ENCODE data around the gene NUTF2.
A peak's percentile ranks its signal among the peaks of the same experiment; 100 is the strongest.
"Not testable (repeated sequence)": the region's sequence is repeated elsewhere in the genome, so short reads cannot be mapped to it uniquely, and the experiment has no call there.

Gene NUTF2

GRCh38 chr16:67846320-67847063 lies at the start of gene NUTF2:
Gene NUTF2, plus strand, starts transcription at chr16:67846933. Its CDS starts 18,198 bp downstream, at chr16:67865131.
- DNase-seq: peak; percentile 91

GRCh38 chr16:67800338-67800926 lies 46.3 kb upstream of the NUTF2 start:
- no peak for DNase-seq

DNA sequence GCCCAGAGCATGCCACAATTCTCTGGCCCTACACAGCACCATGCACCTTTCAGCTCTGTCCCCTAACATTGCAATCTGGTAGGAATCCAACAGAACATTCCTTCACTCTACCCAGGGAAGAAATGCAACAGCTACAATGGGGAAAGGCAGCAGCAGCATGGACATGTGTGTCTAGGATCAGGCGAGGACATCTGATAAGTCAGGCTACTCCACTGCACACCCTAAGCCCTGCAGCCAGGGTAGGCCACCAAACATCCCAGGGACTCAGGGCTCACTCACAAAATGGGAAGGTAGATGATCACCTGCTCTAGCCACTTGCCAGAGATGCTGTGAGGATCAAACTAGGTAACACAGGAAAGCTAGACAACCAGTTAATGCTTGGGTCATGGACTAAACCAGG lies 45.5 kb upstream of the NUTF2 start:
- no peak for DNase-seq

- DNase-seq: no peak
Measured at GRCh38 chr16:67801883-67802282, 44.9 kb upstream of the NUTF2 start.

DNA sequence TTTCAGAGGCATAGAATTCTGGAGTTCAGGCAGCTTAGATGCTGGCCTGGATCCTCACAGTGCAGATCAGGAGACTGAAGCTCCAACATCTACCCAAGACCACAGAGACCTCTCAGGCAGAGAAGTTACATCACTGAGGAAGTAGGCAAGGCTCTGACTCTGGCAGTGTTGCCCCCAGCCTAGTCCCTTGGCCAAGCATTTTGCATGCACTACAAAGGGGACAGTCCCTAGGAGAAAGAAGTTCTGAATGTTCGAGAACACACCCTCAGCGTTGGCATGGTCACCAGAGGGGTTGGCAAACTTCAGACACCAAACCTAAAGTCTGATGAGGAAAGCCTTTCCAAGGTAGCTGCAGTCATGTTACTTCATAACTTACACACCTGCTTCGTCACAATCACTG lies 42.8 kb upstream of the NUTF2 start:
- no peak for DNase-seq

GRCh38 chr16:67804853-67805542 lies 41.7 kb upstream of the NUTF2 start:
- DNase-seq: no peak

GRCh38 chr16:67805718-67806427 lies 40.9 kb upstream of the NUTF2 start:
- DNase-seq: no peak

GRCh38 chr16:67806428-67807147 lies 40.1 kb upstream of the NUTF2 start, which contains the start of the genes RANBP10 and TSNAXIP1:
Gene RANBP10, minus strand, starts transcription at chr16:67806560. Its CDS starts 24 bp downstream, at chr16:67806536.
Gene TSNAXIP1, plus strand, starts transcription at chr16:67806889. Its CDS starts 261 bp downstream, at chr16:67807150.
- peak; percentile 97 for DNase-seq

DNA sequence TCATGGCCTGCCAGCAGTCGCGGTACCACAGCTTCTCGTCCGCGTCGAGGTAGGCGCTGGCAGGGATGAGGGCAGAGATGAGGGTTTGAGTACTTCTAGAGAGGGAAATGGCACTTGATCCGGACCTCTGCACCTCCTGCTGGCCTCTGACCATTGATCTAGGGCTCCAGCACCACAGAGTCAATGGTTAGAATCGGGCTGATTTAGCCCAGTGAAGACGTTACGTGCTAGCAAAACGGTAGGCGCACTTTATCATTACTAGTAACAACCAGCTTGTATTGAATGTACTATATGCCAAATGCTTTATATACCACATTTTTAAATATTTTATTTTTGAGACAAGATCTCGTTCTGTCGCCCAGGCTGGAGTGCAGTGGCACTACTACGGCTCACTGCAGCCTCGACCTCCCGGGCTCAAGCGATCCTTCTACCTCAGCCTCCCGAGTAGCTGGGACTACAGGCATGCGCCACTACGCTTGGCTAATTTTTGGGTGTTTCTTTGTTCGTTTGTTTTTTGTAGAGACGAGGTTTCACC lies 39.5 kb upstream of the NUTF2 start:
- no peak for DNase-seq

DNA sequence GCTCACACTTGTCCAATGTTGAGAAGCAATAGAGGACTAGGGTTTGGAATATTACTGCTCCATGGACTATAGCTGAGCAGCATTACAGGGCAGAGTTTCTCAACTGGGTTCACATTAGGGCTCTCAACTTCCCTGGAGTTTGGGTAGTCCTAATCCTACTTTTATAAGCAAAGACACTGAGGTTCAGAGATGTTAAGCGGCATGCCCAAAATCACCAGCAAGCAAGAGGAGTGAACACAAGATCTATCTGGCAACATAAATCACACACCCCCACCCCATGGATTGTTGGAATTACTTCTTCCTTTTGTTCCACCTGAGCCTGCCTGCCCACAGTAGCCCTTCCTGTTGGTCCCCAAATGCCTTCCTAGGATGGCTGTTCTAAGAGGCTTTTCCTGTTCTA lies 34.8 kb upstream of the NUTF2 start:
- no peak for DNase-seq

DNA sequence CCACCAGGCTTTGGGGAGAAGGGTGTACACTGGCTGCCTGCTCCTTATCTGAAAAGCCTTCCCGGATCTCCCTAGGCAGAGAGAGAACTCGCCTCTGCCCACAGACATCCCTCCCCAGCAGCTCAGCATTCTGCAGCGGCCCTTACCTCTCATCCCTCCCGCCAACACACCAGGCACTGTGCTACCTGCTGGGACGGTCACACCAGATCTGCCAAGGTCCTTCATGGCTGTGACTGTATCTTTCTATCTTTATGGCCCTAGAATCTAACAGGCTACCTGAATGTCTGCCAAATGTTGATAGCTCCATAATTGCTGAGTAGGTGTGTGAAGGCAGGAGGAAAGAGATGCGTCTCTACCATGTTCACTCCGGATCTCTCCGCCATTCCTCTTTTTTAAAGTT lies 32.2 kb upstream of the NUTF2 start:
- no peak for DNase-seq

GRCh38 chr16:67820608-67821259 lies 26.0 kb upstream of the NUTF2 start:
- no peak for DNase-seq

DNA sequence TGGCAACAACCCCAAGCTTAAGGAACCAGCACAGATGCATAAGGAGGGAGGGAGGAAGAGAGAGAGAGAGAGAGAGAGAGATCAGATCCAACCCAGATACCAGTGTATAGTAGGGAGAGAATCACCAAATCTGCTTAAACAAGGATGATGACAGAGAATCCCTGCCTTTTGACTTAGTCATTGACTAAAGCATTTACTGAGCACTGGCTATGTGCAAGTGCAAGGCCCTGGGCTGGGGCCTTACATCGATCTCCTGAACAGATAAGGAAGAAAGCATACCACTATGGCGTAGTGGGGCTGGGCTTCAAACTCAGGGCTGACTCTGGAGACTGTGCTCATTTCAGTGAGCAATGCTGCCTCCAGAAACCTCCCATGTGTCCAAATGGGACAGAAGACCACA lies 24.2 kb upstream of the NUTF2 start:
- DNase-seq: no peak

GRCh38 chr16:67825119-67825518 lies 21.6 kb upstream of the NUTF2 start:
- DNase-seq: no peak

GRCh38 chr16:67825906-67826305 lies 20.8 kb upstream of the NUTF2 start:
- DNase-seq: no peak

- no peak for DNase-seq
Measured at GRCh38 chr16:67828651-67829050, 18.1 kb upstream of the NUTF2 start.

- DNase-seq: no peak
Measured at GRCh38 chr16:67833030-67833414, 13.7 kb upstream of the NUTF2 start.

DNA sequence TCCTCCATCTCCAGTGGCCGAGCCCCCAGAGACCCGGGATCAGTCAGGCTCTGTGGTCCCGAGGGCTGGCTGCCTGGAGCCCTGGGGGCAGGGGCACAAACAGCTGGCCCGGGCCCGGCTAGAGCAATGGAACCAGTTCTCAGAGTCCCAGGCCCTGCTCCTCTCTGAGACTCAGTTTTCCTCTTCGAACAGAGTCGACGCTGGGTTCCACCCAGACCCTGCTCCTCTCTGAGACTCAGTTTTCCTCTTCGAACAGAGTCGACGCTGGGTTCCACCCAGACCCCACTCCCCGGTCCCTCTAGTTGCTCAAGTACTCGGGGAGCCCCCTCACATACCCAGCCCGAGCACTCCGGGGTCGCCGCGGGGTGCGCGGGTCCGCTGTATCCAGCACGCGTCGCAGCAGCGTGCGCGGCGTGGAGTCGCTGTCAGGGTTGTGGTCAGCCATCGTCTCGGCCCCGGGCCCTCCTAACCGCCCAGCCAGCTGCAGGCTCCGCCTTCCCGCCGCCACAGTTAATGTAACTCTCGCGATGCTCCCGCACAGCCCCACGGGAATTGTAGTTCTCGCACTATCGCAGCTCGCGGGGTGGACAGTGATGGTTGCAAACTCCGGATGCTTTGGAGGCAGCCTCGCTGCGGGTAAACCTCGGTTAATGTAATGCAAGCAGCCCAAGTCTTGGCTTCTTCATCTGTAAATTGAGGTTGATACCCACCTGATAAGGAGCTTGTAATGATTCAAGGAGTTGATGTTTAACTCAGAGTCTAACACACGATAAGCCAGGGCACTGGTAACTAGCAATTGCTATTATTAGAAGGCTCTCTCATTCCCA lies 13.1 kb upstream of the NUTF2 start:
- peak; percentile 73 for DNase-seq

GRCh38 chr16:67834242-67834614 lies 12.5 kb upstream of the NUTF2 start:
- DNase-seq: no peak

DNA sequence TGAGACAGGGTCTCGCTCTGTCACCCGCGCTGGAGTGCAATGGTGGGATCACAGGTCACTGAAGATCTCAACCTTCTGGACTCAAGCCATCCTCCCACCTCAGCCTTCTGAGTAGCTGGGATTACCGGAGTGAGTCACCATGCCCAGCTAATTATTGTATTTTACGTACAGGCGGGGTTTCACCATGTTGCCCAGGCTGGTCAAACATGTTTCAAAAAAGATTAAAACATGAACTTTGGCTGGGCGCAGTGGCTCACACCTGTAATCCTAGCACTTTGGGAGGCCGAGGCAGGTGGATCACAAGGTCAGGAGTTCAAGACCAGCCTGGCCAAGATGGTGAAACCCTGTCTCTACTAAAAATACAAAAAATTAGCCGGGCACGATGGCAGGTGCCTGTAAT lies 9.5 kb upstream of the NUTF2 start:
- DNase-seq: not testable (repeated sequence)

GRCh38 chr16:67837811-67838210 lies 8.9 kb upstream of the NUTF2 start:
- DNase-seq: no peak
